ENCODE measurements around the gene UXS1.

The UXS1 gene

DNA sequence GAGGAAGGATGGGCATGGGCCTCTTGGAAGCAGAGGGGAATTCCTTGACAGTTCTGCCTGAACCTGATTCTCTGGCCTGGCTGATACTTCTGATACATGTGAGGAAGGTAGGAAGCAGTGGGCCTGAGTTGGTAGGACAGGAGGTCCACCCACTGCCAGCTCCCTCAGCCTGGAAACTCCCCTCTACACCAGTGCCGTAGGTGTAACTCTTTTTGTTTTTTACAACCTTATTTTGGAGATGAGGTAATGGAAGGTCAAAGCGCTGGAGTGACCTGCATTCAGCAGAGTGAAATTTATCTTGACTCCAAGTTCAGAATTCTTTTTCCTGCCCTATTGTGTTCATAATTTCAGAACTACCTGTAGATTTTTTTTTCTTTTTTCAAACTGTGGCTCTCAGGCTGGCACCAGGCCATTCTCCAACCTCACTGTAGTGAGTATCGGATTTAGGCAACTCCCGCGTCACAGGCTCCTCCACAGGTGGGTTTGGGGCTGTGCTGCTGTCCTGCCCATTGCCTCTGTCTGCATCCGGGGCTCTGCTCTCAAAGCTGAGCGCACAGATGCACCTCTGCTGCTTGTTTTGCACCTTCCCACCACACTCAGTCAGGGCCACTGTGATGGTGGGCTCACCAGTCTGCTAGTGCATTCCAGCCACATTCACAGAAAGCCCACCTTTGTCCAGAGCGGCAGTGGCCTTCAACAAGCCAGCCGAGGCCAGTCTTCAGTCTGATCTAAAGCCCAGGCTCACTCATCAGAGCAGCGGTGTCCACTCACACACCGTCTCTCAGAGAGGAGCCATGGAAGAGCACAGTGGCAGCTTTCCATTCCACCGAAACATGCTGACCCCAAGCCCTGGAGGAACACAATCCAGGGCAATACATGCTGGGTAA is 87.2 kb downstream of the UXS1 start:
- no peak for DNase-seq

DNA sequence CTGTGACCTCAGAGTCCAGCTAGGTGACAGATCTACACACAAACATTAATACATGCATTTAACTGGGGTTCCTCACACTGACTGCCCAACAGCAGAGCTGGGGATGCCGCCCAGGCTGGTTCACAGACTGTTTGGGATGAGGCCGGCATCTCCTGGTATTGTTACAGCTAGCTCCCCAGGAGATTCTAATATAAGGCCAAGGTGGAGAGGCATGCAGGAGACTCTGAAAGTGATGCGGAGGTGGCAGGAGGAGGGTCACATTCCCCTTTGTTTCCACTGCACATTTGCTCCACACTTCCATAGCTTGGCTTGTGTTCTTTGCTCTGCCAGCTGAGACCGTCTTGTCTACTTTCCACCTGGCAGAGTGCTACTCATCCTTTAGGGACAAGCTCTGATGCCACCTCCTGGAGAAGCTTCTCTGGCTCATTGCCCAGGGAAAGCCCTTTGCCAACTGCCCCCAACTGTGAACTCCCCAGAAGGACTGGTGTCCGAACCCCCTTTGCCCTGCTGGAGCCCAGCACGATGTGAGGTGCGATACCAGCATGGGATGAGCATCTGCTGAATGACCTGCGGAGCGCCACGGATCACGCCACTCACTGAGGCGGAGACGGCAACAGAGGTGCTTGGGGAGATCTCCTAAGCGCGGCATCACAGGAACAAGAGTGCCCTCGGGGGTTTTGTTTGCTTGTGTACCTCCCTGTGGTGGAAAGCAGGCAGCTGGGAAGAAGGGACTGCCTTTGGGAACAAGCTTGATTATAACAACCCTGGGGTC is 88.8 kb downstream of the UXS1 start:
- DNase-seq = no peak

DNA sequence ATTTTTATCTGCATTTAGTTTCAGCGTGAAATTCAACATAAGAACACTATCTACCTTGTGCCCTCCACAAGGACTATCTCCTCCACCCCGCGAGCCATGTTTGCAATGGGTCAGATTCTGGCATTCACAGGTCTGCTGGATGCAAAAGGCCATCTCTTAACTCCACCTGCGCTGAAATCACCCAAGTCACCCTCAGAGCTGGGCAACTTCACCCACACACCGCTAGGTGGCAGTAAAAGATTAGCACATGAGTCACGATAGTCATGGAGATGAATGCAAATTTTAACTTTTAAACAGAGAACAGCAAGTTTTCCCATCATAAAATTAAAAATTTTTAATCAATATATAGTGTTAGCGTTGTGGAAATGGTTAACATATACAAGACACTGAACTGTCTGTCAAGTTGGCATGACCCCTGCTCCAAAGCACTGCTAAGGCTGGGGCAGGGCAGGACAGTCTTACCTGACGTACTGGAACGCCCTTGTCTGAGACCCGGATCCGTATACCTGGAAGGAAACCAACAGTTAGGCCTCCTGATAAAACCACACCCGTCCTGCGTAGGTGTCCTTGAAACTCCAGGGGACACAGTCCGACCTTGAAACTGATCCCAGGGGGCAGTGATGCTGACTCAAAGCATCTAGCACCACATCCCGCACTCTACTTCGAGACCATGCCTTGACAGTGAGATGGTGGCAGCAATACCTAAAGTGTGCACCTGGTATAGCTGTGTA is 89.6 kb downstream of the UXS1 start:
- DNase-seq = no peak

DNA sequence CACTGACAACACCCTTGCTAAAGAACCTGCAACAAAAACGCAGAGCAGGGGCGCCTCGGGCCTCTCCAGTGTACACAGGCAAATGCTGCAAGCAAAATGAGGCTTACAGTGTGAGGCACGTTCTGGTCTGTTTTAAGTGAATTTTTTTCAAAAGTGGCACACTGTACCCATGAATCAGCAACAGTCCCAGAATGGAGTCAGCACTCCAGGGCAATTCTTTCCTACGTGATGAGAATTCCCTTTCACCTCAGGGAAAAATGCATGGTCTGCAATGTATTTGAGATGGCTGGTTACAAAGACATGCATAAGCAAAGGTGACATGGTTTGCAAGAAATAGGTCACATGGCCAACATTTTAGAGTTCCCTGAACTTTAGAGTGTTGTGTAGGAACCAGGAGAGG is 94.4 kb downstream of the UXS1 start:
- DNase-seq = no peak

DNA sequence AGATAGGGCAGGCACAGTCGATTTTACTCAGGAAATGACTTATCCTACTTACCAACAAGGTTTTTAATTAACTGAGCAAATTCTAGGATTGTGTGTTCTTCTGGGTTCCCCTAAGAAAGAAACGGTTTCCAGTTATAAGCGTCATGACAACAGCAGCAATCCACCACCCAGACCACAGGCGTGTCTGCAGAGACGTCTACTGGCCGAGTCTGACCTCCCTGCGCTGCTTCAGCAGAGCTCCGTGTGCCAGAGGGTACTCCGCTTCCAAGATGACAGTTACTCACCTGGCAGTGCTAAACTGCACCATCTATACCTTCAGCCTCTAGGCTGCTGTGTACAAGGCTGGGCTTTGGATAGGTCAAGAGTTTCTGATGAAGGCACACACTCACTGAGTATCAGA is 95.4 kb downstream of the UXS1 start:
- no peak for DNase-seq

DNA sequence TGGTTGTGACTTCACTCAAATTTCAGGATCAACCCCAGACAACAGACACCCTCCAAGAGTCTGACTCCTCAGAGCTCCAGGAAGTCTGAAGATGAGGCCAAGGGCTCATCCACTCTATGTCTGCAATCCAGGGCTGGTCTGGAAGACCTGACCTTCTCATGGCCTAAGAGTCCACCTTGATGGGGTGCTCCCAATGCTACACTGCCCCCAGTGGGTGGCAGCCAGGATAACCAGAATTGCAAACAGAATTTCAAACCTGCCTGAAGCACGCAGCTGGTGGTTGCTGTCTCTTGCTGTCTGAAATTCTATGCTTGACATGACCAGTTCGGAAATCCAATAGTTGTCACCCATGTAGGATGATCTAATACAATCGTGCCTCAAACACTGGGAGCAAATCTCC is 96.0 kb downstream of the UXS1 start:
- DNase-seq = no peak

DNA sequence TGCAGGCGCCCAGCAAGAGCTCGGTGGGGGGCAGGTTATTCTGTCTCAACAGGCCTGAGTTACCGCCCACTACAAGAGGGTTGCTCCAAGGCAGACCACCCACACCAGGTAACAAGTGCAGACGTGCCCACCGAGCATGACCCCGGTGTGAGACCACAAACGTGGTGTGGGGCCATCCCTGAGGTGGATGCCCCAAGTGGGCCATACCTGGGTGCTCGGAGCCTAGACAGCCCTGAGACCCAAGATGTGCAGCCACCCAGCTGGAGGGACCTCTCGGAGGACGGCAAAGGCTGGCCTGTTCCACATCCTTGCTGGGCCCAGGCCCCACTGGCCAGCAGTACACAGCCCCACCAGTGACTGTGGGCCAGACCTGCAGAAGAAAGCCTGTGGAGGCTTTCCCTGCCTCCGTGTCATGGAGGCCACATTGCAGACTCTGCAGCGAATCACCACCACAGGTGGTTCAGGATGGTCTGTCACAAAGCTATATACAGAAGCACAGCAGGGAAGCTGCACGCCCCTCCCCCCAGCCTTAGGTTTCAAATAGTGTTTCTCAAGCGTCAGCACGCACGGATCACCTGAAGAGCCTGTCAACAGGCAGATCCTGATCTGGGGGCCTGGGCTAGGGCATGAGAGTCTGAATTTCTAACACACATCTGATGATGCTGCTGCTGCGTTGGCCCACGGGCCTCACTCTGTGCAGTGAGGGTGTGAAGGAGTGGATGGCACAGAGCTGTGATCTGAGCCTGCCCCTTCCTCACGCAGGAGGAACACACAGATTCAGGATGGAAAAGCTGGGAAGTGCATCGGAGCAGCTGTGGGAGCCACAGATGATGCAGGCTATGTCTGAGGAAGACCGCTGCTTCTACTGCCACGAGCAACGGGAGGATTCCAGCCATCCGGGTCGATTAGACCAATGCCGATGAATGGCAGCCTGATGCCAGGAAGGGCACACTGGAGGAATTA is 96.8 kb downstream of the UXS1 start:
- no peak for DNase-seq

DNA sequence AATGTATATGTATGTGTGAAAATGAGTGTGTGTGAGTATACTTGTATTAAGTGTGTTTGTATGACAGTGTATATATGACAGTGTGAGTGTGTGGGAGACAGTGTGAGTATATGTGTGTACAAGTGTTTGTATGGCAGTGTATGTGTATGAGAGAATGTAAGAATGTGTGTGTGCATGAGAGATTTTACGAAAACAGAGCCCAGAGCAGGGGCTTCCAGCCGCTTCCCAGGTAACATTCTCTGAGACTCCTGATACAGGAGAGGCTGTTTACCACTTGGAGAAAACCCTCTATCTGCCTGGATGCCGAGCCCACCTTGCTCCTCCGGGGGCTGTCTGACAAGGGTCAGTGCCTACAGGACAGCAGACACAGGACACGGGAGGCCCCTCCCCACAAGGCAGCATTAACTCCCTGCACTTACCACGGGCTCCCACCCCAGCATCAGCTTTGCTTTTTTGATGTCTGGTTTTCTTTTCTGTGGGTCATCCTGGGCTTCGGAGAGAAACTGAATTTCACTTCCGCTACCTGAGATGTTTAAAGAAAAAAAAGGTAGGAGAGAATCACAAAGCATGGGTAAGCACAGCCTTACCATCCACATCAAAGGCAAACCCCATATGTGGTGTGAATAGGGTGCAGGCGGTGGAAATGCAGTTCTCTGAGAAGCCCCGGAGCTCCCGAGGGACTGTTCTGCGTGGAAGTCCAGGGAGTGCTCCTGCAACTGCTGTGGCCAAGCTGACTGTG is 97.6 kb downstream of the UXS1 start:
- no peak for DNase-seq

DNA sequence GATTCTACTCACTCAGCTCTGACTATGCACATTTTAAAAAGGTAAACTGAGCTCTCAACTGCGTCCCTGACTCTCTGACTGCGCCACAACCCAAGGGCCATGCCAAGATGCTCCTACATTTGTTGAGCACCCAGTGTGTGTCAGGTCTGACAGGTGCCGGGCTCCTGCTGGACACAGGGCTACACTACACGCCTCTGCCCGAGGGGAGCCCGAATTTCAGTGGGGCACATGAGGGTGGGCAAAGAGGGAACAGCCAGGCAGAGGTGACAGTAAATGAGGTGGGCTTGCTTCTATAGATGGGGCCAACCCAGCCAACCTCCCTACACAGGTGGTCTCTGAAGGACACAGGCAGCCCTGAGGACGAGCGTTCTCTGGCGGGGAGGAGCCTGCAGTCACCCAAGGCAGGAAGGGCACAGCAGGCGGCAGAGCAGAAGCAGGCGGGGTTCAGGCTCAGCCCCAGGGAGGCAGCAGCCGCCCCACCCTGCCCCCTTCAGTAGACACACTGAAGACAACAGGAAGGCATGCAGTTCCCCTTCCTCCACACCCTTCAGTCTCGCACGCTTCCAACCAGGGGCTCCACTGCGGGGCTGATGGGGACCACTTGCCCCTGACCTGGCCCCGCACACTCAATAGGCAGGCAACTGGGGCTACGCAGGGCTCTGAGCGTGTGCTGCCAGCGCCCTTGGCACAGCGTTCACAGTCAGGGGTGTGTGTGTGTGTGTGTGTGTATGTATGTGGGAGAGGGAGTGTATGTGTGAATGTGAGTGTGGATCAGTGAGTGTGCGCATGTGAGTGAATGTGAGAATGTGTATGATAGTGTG is 98.4 kb downstream of the UXS1 start:
- DNase-seq = no peak

DNA sequence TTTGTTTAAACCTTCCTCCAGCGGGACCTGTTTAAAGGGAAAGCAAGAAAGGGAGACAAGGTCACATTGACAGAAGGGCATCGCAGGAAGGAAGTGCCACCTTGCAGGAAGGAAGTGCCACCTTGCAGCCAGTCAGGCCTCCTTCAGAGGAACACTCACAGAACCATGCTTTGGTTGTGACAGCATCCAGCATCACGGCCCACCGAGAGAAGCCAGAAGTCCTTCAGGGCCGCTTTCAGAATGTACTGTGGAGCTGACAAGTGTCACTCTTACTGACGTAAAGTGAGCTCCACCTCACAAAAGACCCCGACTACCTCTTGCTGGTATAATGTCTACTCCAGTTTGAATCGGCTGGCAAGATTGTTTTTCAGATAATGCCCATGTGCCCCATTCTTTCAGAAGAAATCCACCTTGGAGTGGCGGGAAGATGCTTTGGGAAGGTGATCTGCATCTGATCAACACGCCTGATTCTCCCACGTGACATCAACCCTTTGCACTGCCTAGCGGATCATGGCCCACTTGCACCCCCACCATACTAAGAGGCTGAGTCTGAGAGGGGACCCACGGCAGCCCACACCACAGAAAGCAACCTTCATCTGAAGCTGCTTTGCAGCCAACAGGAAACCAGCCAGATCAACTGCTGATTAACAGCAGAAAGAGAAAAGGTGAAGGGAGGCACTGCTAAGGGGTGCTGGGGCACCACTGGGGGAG is 99.8 kb downstream of the UXS1 start:
- DNase-seq = no peak

DNA sequence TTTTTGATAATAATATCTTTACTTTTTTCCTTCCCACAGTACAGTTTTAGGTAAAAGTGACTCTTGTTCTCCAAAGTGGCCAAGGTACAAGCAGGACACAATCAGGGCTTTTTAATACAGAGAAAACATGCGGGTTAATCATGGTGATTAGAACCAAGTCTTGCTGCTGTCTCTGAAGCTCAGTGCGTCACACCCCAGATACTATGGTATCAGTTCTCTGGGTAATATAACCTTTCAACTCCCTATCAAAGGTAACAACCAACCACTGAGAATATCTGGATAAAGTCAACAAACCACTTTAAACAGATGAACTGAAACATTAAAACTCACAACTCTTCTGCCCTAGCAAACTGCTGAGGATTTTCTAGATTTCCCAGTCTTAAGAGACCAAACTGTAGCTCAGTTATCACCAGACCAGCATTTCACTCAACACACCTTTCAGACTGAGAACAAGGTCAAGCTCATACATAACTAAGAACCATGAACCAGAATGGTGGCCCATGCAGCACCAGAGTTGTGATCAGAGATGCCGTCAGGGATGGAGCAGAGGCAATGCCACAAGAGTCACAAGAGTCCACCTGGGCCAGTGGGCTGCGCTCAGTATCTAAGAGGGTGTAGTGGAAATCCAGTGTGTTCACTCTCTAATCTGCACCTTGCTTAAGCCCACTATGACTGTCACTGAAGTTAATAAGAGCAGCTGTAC is 103.0 kb downstream of the UXS1 start:
- no peak for DNase-seq

DNA sequence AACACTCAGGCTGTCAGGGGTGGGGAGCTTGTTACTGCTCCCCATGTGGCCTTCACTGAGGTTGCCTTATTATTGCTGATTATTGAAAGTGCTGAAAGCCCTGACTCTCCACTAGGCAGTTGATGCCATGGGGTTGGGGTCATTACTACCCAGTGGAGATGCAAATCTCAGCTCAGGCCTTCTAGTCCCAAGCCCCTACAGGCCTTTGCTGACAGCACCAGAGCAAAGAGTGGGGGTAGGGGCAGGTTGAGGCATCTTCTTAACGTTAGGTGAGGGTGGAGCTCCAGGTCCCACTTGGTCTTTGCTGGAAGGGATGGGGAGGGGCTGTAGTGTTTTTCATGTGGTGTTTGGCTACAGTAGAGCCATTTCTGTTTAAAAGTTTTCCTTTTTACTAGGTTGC is 104.5 kb downstream of the UXS1 start:
- no peak for DNase-seq

DNA sequence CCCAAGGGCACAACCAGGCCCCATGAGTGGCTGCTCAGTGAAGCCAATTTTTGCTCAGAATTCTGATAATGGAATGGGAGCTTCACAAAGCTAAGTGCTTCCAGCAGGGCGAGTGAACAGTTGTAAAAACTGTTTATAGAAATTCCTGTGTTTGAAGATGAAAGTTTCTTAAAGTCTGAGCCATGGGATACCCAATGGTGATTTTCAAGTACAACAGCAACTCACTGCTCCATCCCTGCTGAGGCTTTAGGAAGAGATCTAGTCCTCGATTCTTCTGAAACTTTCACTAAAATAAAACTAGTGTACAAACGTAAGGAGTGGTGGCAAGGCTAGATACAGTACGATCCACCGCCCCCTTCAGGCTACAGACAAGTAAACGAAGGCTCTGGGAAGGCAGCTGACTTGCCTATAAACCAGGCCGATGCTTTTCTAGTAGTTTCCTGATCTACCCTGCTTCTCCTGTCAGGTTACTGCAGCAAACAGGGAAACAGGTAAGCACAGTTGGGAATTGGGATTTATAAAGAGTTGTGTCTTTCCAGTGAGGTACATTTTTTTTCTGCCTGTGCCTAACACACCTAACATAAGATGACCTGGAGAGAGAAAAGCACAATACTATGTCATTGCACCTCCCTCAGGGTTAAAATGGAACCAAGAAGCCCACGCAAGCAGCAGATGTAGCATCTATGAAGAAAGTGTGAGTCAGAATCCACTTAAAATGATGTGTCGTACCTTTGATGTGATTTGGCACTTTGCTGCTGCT is 108.7 kb downstream of the UXS1 start:
- DNase-seq = no peak

DNA sequence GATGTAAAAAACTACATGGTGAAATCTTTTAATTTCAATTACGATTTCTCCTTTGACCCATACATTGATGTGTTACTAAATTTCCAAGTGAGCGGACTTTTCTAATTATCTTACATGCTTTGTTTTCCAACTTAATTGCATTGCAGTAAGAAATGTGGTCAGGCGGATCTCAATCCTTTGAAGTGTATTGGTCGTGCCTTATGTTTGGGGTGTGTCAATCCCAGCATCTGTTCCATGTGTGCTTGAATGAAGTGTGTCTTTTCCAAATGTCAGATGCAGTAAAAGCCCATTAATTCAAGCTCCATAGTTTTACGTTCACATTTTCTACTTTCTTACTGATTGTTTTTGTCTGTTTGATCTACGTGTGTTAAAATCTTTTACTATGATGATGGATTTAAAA is 113.1 kb downstream of the UXS1 start:
- DNase-seq = no peak

DNA sequence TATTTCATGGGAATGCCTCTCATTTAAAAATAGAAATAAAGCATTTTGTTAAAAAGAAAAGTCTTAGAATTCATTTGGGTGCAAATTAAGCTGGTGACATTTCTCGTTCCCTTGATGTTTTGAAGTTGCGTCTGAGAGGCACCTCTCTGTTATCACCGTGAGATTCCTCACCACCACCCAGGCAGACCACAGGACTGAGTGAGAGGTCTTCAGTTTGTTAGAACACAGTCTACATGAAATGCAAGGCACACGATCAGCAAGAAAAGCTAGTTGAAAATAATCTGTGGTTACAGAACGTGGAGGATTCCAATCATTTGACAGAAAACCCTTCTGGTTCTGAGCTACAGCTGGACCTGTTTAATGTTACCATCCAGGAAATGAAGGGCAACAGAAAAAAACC is 116.0 kb downstream of the UXS1 start:
- DNase-seq = no peak

DNA sequence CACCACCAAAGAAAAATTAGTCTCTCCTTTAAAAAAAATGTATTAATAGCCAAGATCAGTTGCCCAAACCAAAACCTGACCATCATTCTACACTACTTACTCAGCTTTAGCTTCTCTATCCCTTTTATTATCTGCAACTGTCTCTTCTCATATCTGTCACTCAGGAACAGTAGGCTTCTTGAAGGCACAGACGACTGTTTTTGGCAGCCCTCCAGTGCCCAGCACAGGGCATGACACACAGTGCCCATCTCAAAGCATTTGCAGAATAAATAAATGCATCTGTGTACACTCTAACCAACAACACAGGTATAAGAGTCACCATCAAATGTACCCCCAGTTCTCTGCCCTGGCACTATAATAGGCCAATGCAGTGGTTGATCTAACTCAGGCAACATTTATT is 117.2 kb downstream of the UXS1 start:
- no peak for DNase-seq

DNA sequence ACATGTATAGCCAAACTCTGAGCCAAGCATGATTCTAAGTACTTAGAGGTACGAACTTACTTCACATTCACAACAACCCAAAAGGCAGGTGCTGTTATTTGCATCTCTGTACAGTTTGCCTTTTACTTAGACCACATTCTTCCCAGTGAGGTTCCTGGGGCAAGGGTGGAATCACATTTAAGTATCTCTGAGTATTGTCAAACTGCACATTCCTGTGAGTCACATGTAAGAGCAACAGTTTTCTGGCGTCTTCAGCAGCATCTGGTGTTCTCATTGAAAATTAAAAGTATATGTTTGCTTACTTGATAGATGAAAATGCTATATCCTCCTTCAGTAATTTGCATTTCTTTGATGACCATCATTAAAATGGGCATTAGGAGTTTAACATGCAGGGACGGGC is 119.1 kb downstream of the UXS1 start:
- DNase-seq = no peak

DNA sequence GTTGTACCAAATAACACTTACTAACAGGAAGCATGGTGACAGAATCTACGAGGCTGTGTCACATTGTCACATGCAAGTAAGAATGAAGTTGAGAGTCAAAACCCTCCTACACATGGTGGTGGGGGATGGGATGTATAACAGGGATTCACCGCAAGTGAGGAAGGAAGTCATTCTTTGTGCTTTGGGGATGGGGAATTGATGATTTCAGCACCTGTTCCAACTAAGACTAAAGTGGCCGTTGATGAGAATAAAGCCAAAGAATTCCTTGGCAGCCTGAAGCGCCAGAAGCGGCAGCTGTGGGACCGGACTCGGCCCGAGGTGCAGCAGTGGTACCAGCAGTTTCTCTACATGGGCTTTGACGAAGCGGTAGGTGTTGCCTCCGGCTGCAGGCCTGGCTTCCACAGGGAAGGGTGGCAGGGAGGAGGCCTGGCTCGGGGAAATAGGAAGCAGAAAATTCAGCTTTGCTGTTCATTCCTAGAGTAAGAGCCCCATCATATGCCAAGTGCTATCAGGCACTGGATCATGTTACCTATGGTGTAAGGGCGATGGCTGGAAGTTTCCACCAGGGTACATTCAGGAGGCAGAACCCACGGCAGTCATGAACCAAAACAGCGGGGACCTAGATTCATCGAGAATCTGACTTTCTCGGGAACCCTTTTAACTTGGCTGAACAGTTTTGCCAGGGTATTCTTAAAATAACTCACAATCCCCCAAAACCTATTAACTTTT is 120.3 kb downstream of the UXS1 start:
- no peak for DNase-seq

Measured in NCI-H1436 treated with DMSO at 0.1 percent for 48 hours (cell line).